Measurements from ENCODE around the gene HOXA9.
A peak's percentile ranks its signal among the peaks of the same experiment; 100 is the strongest.

HOXA9 gene

GRCh38 chr7:27163288-27164044, 1.9 kb downstream of the HOXA9 start:
- no peak for DNase-seq

GRCh38 chr7:27162561-27163287, 2.6 kb downstream of the HOXA9 start:
- no peak for DNase-seq

- no peak for DNase-seq
Measured at GRCh38 chr7:27161721-27162560, 3.4 kb downstream of the HOXA9 start.

- DNase-seq, result no peak
Measured at GRCh38 chr7:27161214-27161720, 4.1 kb downstream of the HOXA9 start.

- peak; percentile 92 for DNase-seq
Measured at GRCh38 chr7:27160546-27161213, 4.7 kb downstream of the HOXA9 start.

- peak; percentile 40 for DNase-seq
Measured at GRCh38 chr7:27160145-27160545, 5.2 kb downstream of the HOXA9 start.

- DNase-seq, result peak; percentile 26
Measured at GRCh38 chr7:27159266-27160144, 5.8 kb downstream of the HOXA9 start.

GRCh38 chr7:27158436-27159265, 6.7 kb downstream of the HOXA9 start:
- DNase-seq, result no peak

GRCh38 chr7:27157702-27158431, 7.5 kb downstream of the HOXA9 start:
- no peak for DNase-seq

- DNase-seq, result no peak
Measured at GRCh38 chr7:27156916-27157701, 8.2 kb downstream of the HOXA9 start.

- no peak for DNase-seq
Measured at GRCh38 chr7:27156508-27156898, 8.8 kb downstream of the HOXA9 start, which contains the start of gene HOXA7. TSS of gene HOXA7 (minus strand) at chr7:27156675. CDS start at chr7:27156545, 130 bp downstream.

- DNase-seq, result no peak
Measured at GRCh38 chr7:27155816-27156507, 9.4 kb downstream of the HOXA9 start.

- no peak for DNase-seq
Measured at GRCh38 chr7:27154901-27155815, 10.2 kb downstream of the HOXA9 start.

GRCh38 chr7:27154369-27154768, 11.0 kb downstream of the HOXA9 start:
- DNase-seq, result no peak

- DNase-seq, result no peak
Measured at GRCh38 chr7:27153526-27153925, 11.8 kb downstream of the HOXA9 start.

GRCh38 chr7:27152816-27153442, 12.4 kb downstream of the HOXA9 start:
- no peak for DNase-seq

Data from NCI-H69 (cell line).